H9 (cell line): ENCODE measurements around the gene TSPAN9. TPM values are rescaled to one million over a fixed set of nuclear protein-coding genes. Genes with fewer than 3 reads are reported as not detected.

ENCODE experiments used
- DNase-seq: peaks from one replicate; pipeline ENCODE4 v3.0.0-alpha.2; 2017
- H2AFZ ChIP-seq: one replicate; pipeline ENCODE4 v1.6.1; 2013; ENCODE audit warnings: mild to moderate bottlenecking, low read length, control low read depth, moderate library complexity
- H2AK5ac ChIP-seq: 2 replicates; pipeline ENCODE4 v1.6.1; 2013; ENCODE audit warnings: low read length, control low read depth, mixed read lengths; ENCODE audit not compliant: insufficient read length
- H2BK120ac ChIP-seq: one replicate; pipeline ENCODE4 v1.6.1; 2013; ENCODE audit warnings: low read depth, mild to moderate bottlenecking, low read length, control low read depth, inconsistent platforms; ENCODE audit not compliant: poor library complexity, severe bottlenecking
- H2BK12ac ChIP-seq: 2 replicates; pipeline ENCODE4 v1.6.1; 2013; ENCODE audit warnings: low read length, control low read depth, mixed read lengths, low read depth; ENCODE audit not compliant: insufficient read length
- H2BK15ac ChIP-seq: 2 replicates; pipeline ENCODE4 v1.6.1; 2013; ENCODE audit warnings: low read depth, low read length, control low read depth
- H2BK20ac ChIP-seq: one replicate; pipeline ENCODE4 v1.6.1; 2013; ENCODE audit warnings: low read depth, mild to moderate bottlenecking, low read length, control low read depth, inconsistent platforms; ENCODE audit not compliant: poor library complexity, severe bottlenecking
- H2BK5ac ChIP-seq: 2 replicates; pipeline ENCODE4 v1.6.1; 2013; ENCODE audit warnings: low read length, control low read depth, mixed read lengths; ENCODE audit not compliant: insufficient read length
- H3K14ac ChIP-seq: 2 replicates; pipeline ENCODE4 v1.6.1; 2013; ENCODE audit warnings: low read length, control low read depth; ENCODE audit not compliant: insufficient read depth
- H3K18ac ChIP-seq: 2 replicates; pipeline ENCODE4 v1.6.1; 2013; ENCODE audit warnings: low read depth, mild to moderate bottlenecking, mixed read lengths, low read length, control low read depth; ENCODE audit not compliant: insufficient read length
- H3K23ac ChIP-seq: 2 replicates; pipeline ENCODE4 v1.6.1; 2013; ENCODE audit warnings: low read length, control low read depth, mixed read lengths, low read depth; ENCODE audit not compliant: insufficient read length
- H3K23me2 ChIP-seq: 2 replicates; pipeline ENCODE4 v1.6.1; 2013; ENCODE audit warnings: low read depth, mild to moderate bottlenecking, mixed read lengths, low read length, control low read depth; ENCODE audit not compliant: insufficient read length, poor library complexity, severe bottlenecking
- H3K27ac ChIP-seq: 2 replicates; pipeline ENCODE4 v1.5.1; 2013; ENCODE audit warnings: low read length, control low read depth, mixed read lengths, low read depth; ENCODE audit not compliant: insufficient read length
- H3K27me3 ChIP-seq: 2 replicates; pipeline ENCODE4 v1.6.1; 2013; ENCODE audit warnings: low read length, control low read depth, inconsistent platforms; ENCODE audit not compliant: insufficient read depth
- H3K4ac ChIP-seq: 2 replicates; pipeline ENCODE4 v1.6.1; 2013; ENCODE audit warnings: low read depth, mild to moderate bottlenecking, control low read depth, inconsistent platforms, low read length, moderate library complexity
- H3K4me1 ChIP-seq: 2 replicates; pipeline ENCODE4 v1.6.1; 2013; ENCODE audit warnings: low read length, control low read depth, inconsistent platforms; ENCODE audit not compliant: insufficient read depth
- H3K4me2 ChIP-seq: 2 replicates; pipeline ENCODE4 v1.6.1; 2013; ENCODE audit warnings: low read length, control low read depth, mixed read lengths; ENCODE audit not compliant: insufficient read length, insufficient read depth
- H3K56ac ChIP-seq: 2 replicates; pipeline ENCODE4 v1.6.1; 2013; ENCODE audit warnings: low read depth, mild to moderate bottlenecking, mixed read lengths, low read length, control low read depth; ENCODE audit not compliant: insufficient read length
- H3K79me1 ChIP-seq: 2 replicates; pipeline ENCODE4 v1.6.1; 2013; ENCODE audit warnings: low read depth, mild to moderate bottlenecking, moderate library complexity, low read length, control low read depth, inconsistent platforms; ENCODE audit not compliant: insufficient read depth, poor library complexity, severe bottlenecking
- H3K79me2 ChIP-seq: 2 replicates; pipeline ENCODE4 v1.6.1; 2013; ENCODE audit warnings: low read length, control low read depth, inconsistent platforms; ENCODE audit not compliant: insufficient read depth
- H3K9ac ChIP-seq: 2 replicates; pipeline ENCODE4 v1.6.1; 2013; ENCODE audit warnings: low read length, control low read depth, mixed read lengths; ENCODE audit not compliant: insufficient read length; ENCODE audit errors: extremely low read depth
- H3K9me3 ChIP-seq: one replicate; pipeline ENCODE4 v1.6.1; 2013; ENCODE audit warnings: low read depth, low read length, inconsistent platforms; ENCODE audit not compliant: control insufficient read depth
- H3T11ph ChIP-seq: one replicate; pipeline ENCODE4 v1.6.1; 2013; ENCODE audit warnings: mild to moderate bottlenecking, low read length, control low read depth, inconsistent platforms
- H4K20me1 ChIP-seq: one replicate; pipeline ENCODE4 v1.6.1; 2013; ENCODE audit not compliant: control insufficient read depth, insufficient read length, insufficient read depth
- H4K5ac ChIP-seq: 2 replicates; pipeline ENCODE4 v1.6.1; 2013; ENCODE audit warnings: low read depth, mild to moderate bottlenecking, mixed read lengths, low read length, control low read depth; ENCODE audit not compliant: insufficient read length
- H4K8ac ChIP-seq: replicated peaks from 2 replicates; pipeline ENCODE4 v1.6.1; 2013; ENCODE audit warnings: low read length, control low read depth, mixed read lengths, low read depth; ENCODE audit not compliant: insufficient read length
- H4K91ac ChIP-seq: 2 replicates; pipeline ENCODE4 v1.6.1; 2013; ENCODE audit warnings: low read depth, mild to moderate bottlenecking, moderate library complexity, mixed read lengths, low read length, control low read depth; ENCODE audit not compliant: insufficient read length
- H3K27ac Mint-ChIP-seq, 3 experiments: 2 replicates in 2 of 3; 3 replicates in 1 of 3; pipeline ENCODE4 v1.8.0; 2020 to 2021; ENCODE audit warnings: mixed read lengths in 3 of 3, mild to moderate bottlenecking in 1 of 3, moderate library complexity in 1 of 3
- H3K27me3 Mint-ChIP-seq: 2 replicates; pipeline ENCODE4 v1.8.0; 2021; ENCODE audit warnings: low read depth, mild to moderate bottlenecking, moderate library complexity, mixed read lengths
- H3K36me3 Mint-ChIP-seq, 3 experiments: 2 replicates in 2 of 3; 3 replicates in 1 of 3; pipeline ENCODE4 v1.8.0; 2020 to 2021; ENCODE audit warnings: low read depth in 3 of 3, mixed read lengths in 3 of 3; ENCODE audit not compliant: insufficient read depth in 1 of 3
- H3K4me1 Mint-ChIP-seq, 2 experiments: 2 replicates each; pipeline ENCODE4 v1.8.0; 2020; ENCODE audit warnings: mixed read lengths in 2 of 2
- H3K4me3 Mint-ChIP-seq, 2 experiments: 2 replicates in 1 of 2; 3 replicates in 1 of 2; pipeline ENCODE4 v1.8.0; 2020 to 2021; ENCODE audit warnings: mild to moderate bottlenecking in 2 of 2, mixed read lengths in 2 of 2, moderate library complexity in 1 of 2
- H3K9me3 Mint-ChIP-seq, 2 experiments: 2 replicates in 1 of 2; 3 replicates in 1 of 2; pipeline ENCODE4 v1.8.0; 2020; ENCODE audit warnings: mild to moderate bottlenecking in 2 of 2, mixed read lengths in 2 of 2, moderate library complexity in 1 of 2
- WGBS: extraction: QIAGEN DNeasy Blood & Tissue Kit; methylation state at CpG from one replicate; pipeline ENCODE4 v1.1.7; 2013; ENCODE audit warnings: missing lambda C conversion rate, low lambda C conversion rate, mixed read lengths; ENCODE audit not compliant: insufficient read length; ENCODE audit errors: extremely low coverage; 5-methylcytosine and 5-hydroxymethylcytosine counted together
- total RNA-seq: library from RNA; stranded (reverse); gene quantifications from 2 replicates; pipeline ENCODE4 v1.2.1, GENCODE V29; 2021
- TF ChIP-seq, protein P1 (sequence below): fragments of 200-600 bp; sonication (generic); conservative IDR thresholded peaks from 3 replicates; pipeline ENCODE4 v1.8.0; 2021; ENCODE audit warnings: antibody characterized with exemption, mild to moderate bottlenecking

Gene TSPAN9
- total RNA-seq, 1 experiment from 2014 or later, result 19.0 TPM

DNA sequence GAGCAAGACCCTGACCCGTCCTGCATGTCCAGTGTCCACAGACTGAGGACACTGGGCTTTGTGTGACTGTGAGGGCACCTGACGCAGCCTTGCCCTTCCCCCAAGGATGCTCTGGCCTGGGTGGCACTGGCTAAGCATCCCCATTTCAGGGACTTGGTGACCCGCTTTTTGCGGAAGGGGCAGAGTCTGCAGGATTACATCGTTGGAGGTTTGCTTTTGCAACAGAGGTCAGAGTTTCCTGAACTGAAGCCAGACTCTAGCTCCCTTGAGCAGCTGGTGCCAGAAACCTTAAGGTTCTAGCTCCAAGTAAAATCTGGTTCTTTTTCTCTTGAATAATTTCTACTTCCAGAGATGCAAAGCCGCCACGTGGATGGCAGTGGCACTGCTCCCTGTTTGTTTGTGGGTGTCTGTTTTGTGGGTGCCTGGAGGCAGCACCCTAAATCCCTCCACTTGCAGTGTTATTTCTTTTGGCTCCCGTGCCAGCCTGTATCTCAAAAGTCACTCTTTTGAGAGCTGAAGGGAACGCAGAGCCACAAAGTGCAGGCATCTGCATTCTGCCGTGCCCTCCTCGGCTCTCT, 184.7 kb downstream of the TSPAN9 start:
- Histone ChIP-seq H3K4me1 (no peaks in the 10 kb centered on the region), H3K23me2 (no peaks in the 10 kb centered on the region), H2BK15ac (no peak overlapping the region), H3K56ac (no peak overlapping the region), H2BK20ac (no peak overlapping the region), H3T11ph (no peak overlapping the region), H3K23ac (no peak overlapping the region), H4K8ac (no peak overlapping the region), H3K14ac (no peak overlapping the region), H2BK120ac (no peak overlapping the region), H4K91ac (no peak overlapping the region), H3K27ac (no peak overlapping the region), H2BK5ac (no peak overlapping the region), H3K79me1 (no peaks in the 10 kb centered on the region), H4K20me1 (no peaks in the 10 kb centered on the region), H2BK12ac (no peak overlapping the region), H3K18ac (no peak overlapping the region), H3K4me2 (no peak overlapping the region), H3K79me2 (no peaks in the 10 kb centered on the region), H2AFZ (no peak overlapping the region), H3K4ac (no peak overlapping the region), H4K5ac (no peak overlapping the region), H3K9ac (no peak overlapping the region), H3K27me3 (no peaks in the 10 kb centered on the region), H3K9me3 (no peaks in the 10 kb centered on the region), H2AK5ac (no peak overlapping the region)
- Mint-ChIP-seq H3K27ac (peak overlapping the region; percentile 8 to 75 (median 37); a peak in 3 of 7 replicates), H3K4me1 (peaks cover 8 to 23% of the 10 kb centered on the region in 2 experiments), H3K9me3 (no peaks in the 10 kb centered on the region), H3K27me3 (no peaks in the 10 kb centered on the region), H3K36me3 (no peaks in the 10 kb centered on the region; a peak in 1 of 7 replicates), H3K4me3 (no peak overlapping the region; a peak in 1 of 5 replicates)
- no peak for DNase-seq
- TF ChIP-seq, protein P1, sequence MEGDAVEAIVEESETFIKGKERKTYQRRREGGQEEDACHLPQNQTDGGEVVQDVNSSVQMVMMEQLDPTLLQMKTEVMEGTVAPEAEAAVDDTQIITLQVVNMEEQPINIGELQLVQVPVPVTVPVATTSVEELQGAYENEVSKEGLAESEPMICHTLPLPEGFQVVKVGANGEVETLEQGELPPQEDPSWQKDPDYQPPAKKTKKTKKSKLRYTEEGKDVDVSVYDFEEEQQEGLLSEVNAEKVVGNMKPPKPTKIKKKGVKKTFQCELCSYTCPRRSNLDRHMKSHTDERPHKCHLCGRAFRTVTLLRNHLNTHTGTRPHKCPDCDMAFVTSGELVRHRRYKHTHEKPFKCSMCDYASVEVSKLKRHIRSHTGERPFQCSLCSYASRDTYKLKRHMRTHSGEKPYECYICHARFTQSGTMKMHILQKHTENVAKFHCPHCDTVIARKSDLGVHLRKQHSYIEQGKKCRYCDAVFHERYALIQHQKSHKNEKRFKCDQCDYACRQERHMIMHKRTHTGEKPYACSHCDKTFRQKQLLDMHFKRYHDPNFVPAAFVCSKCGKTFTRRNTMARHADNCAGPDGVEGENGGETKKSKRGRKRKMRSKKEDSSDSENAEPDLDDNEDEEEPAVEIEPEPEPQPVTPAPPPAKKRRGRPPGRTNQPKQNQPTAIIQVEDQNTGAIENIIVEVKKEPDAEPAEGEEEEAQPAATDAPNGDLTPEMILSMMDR, result no peak
- WGBS, result no CpG with 5 or more reads among the region's 11 CpGs
